Breast epithelium (tissue), 4 donors: ENCODE measurements around the gene FDXR. TPM values are rescaled to one million over a fixed set of nuclear protein-coding genes. Genes with fewer than 3 reads are reported as not detected.

Experiments used
- DNase-seq, 2 donors: peaks; one replicate each; pipeline ENCODE4 v3.0.0-alpha.2; 2019; ENCODE audit warnings: low spot score in 2 of 2
- H3K27ac ChIP-seq, 2 donors: fragments of 200-600 bp; sonication (generic) in 1 of 2; one replicate each; pipeline ENCODE4 v1.5.1; 2016 to 2019; ENCODE audit warnings: mild to moderate bottlenecking in 1 of 2
- H3K27me3 ChIP-seq, 2 donors: fragments of 200-600 bp; sonication (generic) in 1 of 2; one replicate each; pipeline versions ENCODE4 v1.5.1 to v1.6.0; 2017 to 2019; ENCODE audit warnings: control low read depth in 1 of 2, mild to moderate bottlenecking in 1 of 2
- H3K36me3 ChIP-seq: fragments of 200-600 bp; one replicate; pipeline ENCODE4 v1.5.1; 2019
- H3K4me1 ChIP-seq, 2 donors: fragments of 200-600 bp; sonication (generic); one replicate each; pipeline ENCODE4 v1.5.1; 2016 to 2019; ENCODE audit warnings: control low read depth in 1 of 2
- H3K4me3 ChIP-seq, 3 donors: fragments of 200-600 bp; sonication (generic); 1 replicate in 2 of 3; 2 replicates in 1 of 3; pipeline ENCODE4 v1.5.1; 2016 to 2019; ENCODE audit warnings: mild to moderate bottlenecking in 3 of 3, moderate library complexity in 2 of 3
- H3K9me3 ChIP-seq, 2 donors: fragments of 200-600 bp; sonication (generic) in 1 of 2; one replicate each; pipeline ENCODE4 v1.5.1; 2016 to 2019; ENCODE audit warnings: control low read depth in 1 of 2
- CTCF ChIP-seq, 3 donors: fragments of 450-650 bp; IDR thresholded peaks; one replicate each; pipeline ENCODE4 v1.5.1; 2016 to 2017; ENCODE audit warnings: antibody characterized with exemption in 3 of 3, mild to moderate bottlenecking in 3 of 3, moderate library complexity in 3 of 3
- POLR2A ChIP-seq: fragments of 450-650 bp; IDR thresholded peaks from one replicate; pipeline ENCODE4 v1.6.1; 2016; ENCODE audit warnings: antibody characterized with exemption, mild to moderate bottlenecking, moderate library complexity
- POLR2AphosphoS5 ChIP-seq, 3 donors: sonication (generic); formaldehyde crosslinking; IDR thresholded peaks; one replicate each; pipeline ENCODE4 v1.6.1; 2017; ENCODE audit warnings: antibody characterized with exemption in 3 of 3
- intact Hi-C: fragments of 100-400 bp; cut with DNase I; formaldehyde crosslinking; loops from one replicate; pipeline ENCODE4 v1.15.1; 2023; ENCODE audit warnings: low total_unique reads
- total RNA-seq, 3 donors: library from RNA; depleted of rRNA; stranded (reverse); fragments of >200 nt; gene quantifications; one replicate each; pipeline ENCODE4 v1.1.0, GENCODE V29; 2016

The FDXR gene
- total RNA-seq, 3 donors from 2014 or later, result 7.3 to 9.3 (median 8.8) TPM

GRCh38 chr17:74825952-74826719 is 46.7 kb downstream of the FDXR start:
- no peaks in the 10 kb centered on the region for H3K4me1 ChIP-seq
- H3K27me3 ChIP-seq, result no peaks in the 10 kb centered on the region
- no peak overlapping the region for H3K27ac ChIP-seq
- intact Hi-C loops, result no loop called here
- TF ChIP-seq POLR2AphosphoS5 (IDR thresholded peaks at IDR 0.05) (no peak), POLR2A (no peak), CTCF (IDR thresholded peaks at IDR 0.05) (no peak)
- DNase-seq, result no peak
- no peaks in the 10 kb centered on the region for H3K36me3 ChIP-seq
- no peaks in the 10 kb centered on the region for H3K9me3 ChIP-seq
- no peak overlapping the region for H3K4me3 ChIP-seq

- no peaks in the 10 kb centered on the region for H3K4me1 ChIP-seq
- no peaks in the 10 kb centered on the region for H3K36me3 ChIP-seq
- TF ChIP-seq CTCF (IDR thresholded peaks at IDR 0.05) (no peak), POLR2AphosphoS5 (IDR thresholded peaks at IDR 0.05) (no peak), POLR2A (no peak)
- no peak overlapping the region for H3K27ac ChIP-seq
- intact Hi-C loops, result no loop called here
- no peaks in the 10 kb centered on the region for H3K9me3 ChIP-seq
- no peak overlapping the region for H3K4me3 ChIP-seq
- no peaks in the 10 kb centered on the region for H3K27me3 ChIP-seq
- DNase-seq, result no peak
Observed at GRCh38 chr17:74824961-74825627, 47.7 kb downstream of the FDXR start.

GRCh38 chr17:74822939-74823367 is 49.8 kb downstream of the FDXR start:
- no peak for DNase-seq
- Histone ChIP-seq H3K27ac (peak overlapping the region in 1 of 2 donors; percentile 20), H3K4me1 (no peaks in the 10 kb centered on the region), H3K36me3 (no peaks in the 10 kb centered on the region), H3K27me3 (no peaks in the 10 kb centered on the region), H3K4me3 (no peak overlapping the region), H3K9me3 (no peaks in the 10 kb centered on the region)
- no peak for TF ChIP-seq POLR2A
- no peak for TF ChIP-seq CTCF (IDR thresholded peaks at IDR 0.05)
- no peak for TF ChIP-seq POLR2AphosphoS5 (IDR thresholded peaks at IDR 0.05)
- intact Hi-C loops, result no loop called here

- Histone ChIP-seq H3K36me3 (no peaks in the 10 kb centered on the region), H3K27ac (peak overlapping the region in 1 of 2 donors; percentile 20), H3K9me3 (no peaks in the 10 kb centered on the region), H3K4me3 (no peak overlapping the region), H3K4me1 (no peaks in the 10 kb centered on the region), H3K27me3 (no peaks in the 10 kb centered on the region)
- intact Hi-C loops, result no loop called here
- no peak for DNase-seq
- TF ChIP-seq POLR2AphosphoS5 (IDR thresholded peaks at IDR 0.05) (no peak), CTCF (IDR thresholded peaks at IDR 0.05) (no peak), POLR2A (no peak)
Observed at GRCh38 chr17:74822335-74822938, 50.4 kb downstream of the FDXR start.
